GM21786 (cell line): ENCODE measurements around the gene CCDC185.

Experiments
- ATAC-seq: cut with Tn5 transposase; IDR thresholded peaks from one replicate; pipeline ENCODE4 v1.9.1; 2021; ENCODE audit not compliant: unreplicated experiment

CCDC185 gene

GRCh38 chr1:223429313-223429731, 36.1 kb downstream of the CCDC185 start:
- ATAC-seq: no peak

- ATAC-seq: no peak
Measured at GRCh38 chr1:223429821-223430220, 36.6 kb downstream of the CCDC185 start.

GRCh38 chr1:223430236-223430635, 37.0 kb downstream of the CCDC185 start:
- no peak for ATAC-seq

- ATAC-seq: no peak
Measured at GRCh38 chr1:223437151-223437550, 43.9 kb downstream of the CCDC185 start.

GRCh38 chr1:223443397-223443796, 50.2 kb downstream of the CCDC185 start:
- no peak for ATAC-seq

- ATAC-seq: no peak
Measured at GRCh38 chr1:223444411-223444810, 51.2 kb downstream of the CCDC185 start.
